Hepatic stellate cell (primary cell): ENCODE measurements around the gene OBP2A.
A peak's percentile ranks its signal among the peaks of the same experiment; 100 is the strongest.
"Not testable (repeated sequence)": the region's sequence is repeated elsewhere in the genome, so short reads cannot be mapped to it uniquely, and the experiment has no call there.

Experiments
- DNase-seq: peaks from one replicate; pipeline ENCODE4 v3.0.0; 2011; ENCODE audit warnings: low spot score

OBP2A gene

DNA sequence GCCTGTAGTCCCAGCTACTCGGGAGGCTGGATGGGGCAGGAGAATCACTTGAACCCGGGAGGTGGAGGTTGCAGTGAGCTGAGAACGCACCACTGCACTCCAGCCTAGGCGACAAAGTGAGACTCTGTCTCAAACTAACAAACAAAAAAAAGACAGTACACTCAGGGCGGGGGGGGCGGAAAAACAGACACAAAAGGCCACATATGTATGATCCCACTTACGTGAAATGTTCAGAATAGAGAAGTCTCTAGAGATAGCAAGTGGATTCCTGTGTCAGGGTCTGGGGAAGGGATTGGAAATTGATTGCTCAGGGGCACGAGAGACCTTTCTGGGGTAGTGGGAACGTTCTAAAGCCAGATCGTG lies 33.7 kb upstream of the OBP2A start:
- no peak for DNase-seq

DNA sequence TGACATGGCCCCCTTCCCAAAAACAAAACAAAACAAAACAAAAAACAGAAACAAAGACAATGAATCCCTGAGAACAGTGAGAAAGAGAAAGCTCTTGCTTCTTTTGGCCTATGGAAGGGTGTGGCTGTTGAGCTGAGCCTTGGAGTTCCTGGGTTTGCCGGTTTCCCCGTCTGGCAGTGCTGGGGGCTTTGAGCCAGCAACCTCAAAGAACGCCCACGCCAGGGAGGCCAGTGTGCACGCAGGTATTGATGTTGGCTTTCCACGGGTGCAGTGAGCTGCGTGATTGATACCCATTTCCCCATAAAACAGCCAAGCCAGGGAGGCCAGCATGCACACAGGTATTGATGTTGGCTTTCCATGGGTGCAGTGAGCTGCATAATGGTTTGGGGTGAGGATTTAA lies 33.0 kb upstream of the OBP2A start:
- no peak for DNase-seq

DNA sequence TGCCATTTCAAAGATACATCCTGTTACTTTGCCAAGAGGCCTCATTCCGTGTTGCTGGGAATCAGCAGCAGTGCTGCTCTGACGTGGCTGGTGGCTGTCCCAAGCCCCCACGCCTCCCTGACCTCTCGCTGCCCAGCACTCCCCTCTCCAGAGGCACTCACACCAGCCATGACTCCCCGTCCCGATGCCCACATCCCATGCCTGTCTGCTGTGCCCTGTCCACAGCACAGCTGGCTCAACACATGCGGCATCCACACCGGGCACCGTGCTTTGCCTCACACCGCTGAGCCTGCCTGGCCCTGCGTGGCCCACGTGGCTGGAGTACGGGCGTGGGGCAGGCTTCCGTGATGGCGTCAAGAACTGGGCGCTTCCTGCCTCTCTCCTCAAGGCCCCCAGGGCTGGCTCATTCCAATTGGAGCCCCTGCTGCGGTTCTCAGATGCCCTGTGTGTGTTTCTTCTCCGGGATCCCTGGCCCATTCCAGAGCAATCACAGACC lies 32.5 kb upstream of the OBP2A start:
- no peak for DNase-seq

DNA sequence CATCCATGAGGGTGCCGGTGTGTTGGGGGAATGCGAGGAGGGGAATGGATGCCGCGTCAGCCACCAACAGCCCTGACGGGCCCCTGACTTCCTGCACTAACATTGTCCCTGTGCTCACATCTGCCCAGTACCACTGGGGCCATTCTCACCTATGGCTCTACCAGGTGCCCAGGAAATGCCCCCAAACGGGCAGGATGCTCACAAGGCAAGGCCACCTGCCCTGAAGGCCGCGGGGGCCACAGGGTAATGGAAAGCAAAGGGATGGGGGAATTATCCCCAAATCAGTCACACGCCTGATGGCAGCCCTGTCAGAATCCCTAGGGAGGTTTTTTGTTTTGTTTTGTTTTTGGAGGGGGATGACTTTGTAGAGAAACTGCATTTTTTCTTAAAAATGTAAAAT lies 32.0 kb upstream of the OBP2A start:
- DNase-seq = not testable (repeated sequence)

DNA sequence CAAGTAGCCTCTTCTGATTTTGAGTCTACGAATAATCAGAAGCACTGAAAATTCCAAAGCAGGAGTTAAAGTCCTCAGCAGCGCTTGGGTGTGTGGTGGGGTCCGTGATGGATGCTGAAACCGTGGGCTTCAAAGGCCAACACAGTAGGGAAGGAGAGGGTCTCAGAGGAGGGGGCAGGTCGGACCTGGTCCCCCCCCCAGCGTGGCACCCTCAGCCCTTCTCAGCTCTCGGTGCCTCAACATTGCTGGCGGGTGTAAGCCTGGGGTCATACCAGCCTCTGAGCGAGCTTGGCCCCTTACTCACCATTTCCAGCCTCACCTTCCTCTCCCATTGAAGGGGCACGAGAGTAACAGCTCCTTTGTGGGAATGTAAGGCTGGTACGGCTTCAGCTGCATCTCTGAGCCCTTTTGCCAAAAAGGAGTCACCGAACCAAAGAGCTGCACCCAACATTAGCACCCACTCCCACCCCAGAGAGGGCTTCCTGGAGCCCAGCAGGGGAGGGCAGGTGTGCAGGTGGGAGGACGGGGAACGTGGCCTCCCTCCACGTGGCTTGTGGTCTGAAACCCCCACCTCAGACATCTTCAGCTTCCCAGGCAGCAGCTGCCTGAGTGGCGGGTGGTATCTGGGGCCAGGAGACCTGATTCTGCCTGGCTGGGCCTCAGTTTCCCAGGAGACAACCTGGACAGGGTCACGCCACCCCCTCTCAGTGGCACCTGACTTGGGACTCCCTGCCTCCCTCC lies 31.4 kb upstream of the OBP2A start:
- no peak for DNase-seq

DNA sequence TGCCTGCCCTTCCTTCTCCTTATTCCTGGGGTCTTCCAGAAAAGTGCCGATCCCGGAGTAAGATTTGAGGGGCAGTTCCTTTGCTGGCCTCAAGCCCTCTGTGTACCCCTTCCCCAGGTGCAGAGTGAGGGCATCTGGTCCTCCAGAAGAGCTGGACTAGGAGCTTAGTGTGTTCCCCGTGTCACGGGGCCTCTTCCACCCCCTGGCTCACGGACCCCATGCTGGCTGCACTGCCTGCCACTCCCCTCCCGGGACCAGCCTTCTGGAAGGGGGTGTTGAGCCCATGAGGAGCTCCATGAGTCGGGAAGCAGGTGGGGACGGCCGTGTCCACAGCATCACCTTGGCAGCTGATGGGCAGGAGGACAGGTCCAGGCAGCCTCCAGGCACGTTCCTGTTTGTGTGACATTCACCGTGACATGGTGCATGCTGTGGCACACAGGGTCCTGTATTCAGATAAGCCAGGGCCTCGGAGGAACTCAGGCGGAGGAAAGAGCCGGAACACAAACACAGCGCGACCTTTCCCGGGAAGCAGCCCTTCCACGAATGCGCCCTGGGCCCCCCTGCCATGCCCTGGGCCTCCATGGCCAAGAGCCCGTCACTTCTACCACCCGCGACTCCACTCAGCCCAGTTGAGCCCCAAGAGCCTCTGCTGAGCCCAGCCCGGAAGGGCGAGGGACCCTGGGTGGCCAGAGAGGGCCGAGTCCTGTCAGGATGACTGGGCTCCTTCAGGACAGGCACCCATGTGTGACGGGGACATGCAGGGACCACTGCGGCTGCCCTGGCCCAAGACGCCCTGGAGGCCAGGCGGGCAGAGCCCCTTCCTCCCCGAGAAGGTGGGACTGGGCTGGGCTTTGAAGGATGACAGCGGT lies 30.6 kb upstream of the OBP2A start:
- no peak for DNase-seq

DNA sequence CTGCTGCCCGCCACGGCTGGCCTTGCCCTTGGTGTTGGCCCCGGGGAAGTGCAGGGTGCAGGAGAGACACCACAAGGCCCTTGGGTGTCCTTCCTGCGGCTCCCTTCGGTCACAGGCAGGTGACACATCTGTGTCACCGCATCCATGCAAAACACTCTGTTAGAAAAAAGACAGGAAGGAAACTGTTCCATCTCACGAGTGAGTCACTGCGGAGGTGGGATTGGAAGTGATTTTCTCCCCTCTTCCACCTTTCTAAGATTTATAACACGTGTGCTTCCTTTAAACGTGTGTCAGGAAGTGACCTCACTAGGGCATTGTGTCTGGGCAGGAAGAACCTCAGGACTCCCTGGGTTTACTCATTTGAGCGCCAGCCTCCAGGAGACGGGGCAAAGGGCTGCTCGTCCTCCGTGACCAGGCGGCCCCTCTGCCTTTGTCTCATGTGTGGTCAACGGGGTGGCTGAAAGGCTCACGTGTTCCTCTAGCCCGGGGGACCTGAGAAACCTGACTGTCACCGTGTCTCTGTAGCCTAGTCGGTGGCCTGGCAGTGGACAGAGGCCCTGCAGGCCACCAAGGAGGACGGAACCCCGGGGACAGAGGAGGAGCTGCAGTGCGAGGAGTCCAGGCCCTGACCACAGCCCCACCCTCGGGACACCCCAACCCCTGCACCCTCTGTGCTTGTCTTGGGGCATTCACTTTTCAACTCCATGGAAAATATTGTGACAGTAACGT lies 29.6 kb upstream of the OBP2A start:
- DNase-seq = no peak

DNA sequence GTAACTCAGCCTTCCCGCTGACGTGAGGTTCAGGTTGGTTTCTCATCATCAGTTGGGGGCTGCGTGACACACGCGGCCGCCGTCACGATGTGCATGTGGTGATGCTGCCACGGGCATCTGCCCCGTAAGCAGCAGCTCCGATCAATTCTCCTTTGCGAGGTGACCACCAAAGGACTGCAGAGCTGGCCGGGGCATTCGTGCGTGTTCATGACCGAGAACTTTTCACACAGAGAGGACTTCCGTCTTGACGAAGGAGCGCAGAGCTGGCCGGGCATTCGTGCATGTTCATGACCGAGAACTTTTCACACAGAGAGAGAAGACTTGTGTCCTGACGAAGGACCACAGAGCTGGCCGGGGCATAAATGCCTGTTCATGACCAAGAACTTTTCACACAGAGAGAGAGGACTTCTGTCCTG lies 28.5 kb upstream of the OBP2A start:
- DNase-seq = no peak

DNA sequence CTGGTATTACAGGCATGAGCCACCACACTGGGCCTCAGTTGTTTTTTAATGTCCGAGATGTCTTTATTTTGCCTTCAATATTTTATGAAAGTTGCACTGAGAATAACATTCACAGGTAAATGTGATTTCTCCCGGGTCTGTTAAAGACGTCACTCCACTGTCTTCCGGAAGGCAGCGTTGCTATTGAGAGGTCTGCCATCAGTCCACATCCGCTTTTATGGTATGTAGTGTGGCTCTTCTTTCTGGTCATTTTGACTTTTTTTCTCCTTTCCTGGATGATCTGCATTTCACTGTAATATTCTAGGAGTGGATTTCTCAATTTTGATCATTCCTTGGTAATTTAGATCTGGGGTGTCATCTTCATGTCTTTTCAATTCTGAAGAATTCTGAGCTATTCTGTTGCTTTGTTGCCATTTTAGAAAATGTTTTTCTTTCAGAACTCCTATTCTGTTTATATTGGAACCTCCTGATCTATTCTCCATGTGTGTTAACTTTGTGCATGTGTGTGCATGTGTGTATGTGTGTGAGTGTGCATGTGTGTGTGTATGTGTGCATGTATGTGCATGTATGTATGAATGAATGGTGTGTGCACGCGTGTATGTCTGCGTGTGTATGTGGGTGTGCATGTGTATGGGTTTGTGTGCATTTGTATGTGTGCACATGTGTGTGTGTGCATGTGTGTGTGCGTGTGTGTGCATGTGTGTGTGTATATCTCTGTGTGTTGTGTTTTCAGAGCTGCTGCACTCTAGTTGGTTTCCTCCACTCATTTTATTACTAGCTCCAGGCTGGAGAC lies 26.6 kb upstream of the OBP2A start:
- no peak for DNase-seq

DNA sequence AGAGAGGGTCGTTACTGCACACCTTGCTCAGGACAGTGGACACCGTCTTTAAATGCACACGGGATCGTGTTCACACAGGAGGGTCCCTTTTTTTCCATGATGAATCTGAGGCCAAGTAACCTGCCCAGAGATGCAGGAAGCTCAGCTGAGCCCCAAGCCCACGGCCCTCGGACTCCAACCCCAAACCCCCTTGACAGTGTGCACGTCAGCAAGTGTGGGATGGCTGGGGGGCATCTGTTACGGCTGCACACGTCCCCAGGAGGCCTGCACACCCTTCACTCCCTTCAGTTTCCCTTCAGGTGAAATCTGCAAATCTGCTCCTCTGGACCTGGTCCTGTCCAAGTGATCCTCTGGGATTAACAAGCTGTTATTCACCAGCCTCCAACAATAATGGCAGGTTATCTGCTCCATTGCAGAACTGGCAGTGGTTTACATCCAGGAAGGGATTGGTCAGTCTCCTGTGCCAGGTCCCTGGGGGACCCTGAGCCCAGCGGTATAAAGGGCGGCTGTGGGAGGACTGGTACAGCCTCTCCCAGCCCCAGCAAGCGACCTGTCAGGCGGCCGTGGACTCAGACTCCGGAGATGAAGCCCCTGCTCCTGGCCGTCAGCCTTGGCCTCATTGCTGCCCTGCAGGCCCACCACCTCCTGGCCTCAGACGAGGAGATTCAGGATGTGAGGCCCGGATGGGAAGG lies 24.9 kb upstream of the OBP2A start, which contains the start of gene LCN1:
Gene LCN1, plus strand, starts transcription at position 525 of the 692 bp plus-strand sequence. Its CDS starts 58 bp downstream, at position 583.
- DNase-seq = no peak

DNA sequence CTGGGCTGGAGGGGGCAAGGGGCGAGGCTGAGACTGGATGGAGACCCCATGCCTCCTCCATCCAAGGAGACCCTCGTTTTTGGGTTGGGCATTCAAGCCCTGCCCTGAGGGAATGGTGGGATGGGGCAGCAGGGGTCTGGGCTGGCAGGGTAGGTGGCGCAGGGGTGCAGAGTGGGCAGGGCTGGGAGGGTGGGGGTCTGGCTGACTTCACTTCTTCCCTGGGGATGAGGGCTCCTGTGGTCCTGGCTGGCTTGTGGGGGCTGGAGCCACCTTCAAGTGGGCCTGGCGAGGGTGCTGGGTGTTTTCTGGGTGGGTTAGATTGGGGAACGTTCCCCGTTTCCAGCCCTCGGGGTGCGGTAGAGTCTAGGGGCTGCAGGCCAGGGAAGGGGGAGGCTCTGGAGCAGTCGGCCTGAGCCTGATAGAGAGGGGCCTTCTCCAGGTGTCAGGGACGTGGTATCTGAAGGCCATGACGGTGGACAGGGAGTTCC lies 24.3 kb upstream of the OBP2A start:
- no peak for DNase-seq

DNA sequence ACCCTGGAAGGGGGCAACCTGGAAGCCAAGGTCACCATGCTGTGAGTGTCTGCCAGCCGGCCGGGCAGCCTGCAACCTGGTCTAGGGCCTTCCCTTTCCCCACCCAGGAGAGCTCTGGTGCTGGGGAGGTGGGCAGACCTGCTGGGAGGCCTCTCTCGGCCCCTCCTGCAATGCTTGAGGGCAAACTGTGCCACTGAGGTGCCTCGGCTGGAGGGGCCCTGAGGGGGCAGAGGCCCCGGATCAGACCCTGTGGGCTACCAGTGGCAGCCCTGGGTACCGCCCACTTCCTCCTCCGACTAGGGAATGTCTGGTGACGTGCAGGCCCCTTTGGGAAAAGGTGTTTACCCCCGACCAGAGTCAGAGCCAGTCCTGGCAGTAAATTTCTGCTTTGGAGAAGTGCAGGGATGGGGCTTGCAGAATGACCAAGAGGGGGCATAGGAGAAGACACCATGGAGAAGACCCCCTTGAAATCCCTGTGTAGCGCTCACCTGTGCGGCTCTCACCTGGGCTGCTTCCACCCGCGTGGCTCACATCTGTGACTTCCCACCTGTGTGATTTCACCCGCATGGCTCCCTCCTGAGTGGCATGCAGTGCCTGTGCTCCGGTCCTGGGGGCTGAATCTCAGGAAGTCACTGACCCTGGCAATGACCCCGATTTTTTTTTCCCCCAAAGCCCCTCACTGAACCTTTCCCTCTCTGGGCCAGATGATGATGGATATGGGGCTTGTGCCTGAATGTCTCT lies 23.6 kb upstream of the OBP2A start:
- no peak for DNase-seq

DNA sequence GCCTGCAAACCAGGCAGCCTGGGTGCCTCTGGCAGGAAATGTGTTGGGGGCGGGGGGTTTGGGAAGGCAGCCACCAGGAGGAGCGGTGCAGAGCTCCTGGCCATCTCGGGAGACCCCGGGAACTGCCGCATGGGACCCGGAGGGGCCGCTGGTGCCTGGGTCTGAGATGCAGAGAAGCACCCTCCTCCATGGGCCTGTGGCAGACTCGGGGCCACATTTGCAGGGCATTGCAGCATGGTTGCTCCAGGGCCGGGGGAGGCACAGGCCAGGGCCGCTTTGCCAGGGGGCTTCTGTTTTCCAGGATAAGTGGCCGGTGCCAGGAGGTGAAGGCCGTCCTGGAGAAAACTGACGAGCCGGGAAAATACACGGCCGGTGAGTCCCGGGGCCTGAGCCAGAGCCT lies 23.0 kb upstream of the OBP2A start:
- no peak for DNase-seq

DNA sequence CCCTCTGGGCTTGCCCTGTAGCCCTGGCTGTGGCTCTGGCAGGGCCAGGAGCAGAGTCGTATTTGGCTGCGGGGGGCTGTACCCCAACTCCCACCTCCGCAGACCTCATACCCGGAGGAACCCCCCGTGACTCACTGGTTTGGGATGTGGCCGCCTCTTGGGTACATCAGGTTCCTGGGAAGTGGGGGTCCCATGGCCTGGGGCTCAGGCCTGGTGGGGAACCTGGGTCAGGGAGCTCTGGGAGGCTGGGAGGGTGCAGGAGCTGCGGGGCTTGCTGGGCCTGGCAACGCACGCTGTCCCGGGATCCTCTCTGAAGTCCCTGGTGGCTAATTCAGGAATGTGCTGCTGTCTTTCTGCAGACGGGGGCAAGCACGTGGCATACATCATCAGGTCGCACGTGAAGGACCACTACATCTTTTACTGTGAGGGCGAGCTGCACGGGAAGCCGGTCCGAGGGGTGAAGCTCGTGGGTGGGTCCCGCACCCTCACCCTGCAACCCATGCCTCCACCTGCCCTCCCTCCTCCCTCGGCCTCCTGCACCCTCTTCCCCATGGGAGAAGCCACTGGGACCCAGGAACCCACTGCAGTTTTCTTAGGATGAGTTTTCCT lies 22.3 kb upstream of the OBP2A start:
- no peak for DNase-seq

DNA sequence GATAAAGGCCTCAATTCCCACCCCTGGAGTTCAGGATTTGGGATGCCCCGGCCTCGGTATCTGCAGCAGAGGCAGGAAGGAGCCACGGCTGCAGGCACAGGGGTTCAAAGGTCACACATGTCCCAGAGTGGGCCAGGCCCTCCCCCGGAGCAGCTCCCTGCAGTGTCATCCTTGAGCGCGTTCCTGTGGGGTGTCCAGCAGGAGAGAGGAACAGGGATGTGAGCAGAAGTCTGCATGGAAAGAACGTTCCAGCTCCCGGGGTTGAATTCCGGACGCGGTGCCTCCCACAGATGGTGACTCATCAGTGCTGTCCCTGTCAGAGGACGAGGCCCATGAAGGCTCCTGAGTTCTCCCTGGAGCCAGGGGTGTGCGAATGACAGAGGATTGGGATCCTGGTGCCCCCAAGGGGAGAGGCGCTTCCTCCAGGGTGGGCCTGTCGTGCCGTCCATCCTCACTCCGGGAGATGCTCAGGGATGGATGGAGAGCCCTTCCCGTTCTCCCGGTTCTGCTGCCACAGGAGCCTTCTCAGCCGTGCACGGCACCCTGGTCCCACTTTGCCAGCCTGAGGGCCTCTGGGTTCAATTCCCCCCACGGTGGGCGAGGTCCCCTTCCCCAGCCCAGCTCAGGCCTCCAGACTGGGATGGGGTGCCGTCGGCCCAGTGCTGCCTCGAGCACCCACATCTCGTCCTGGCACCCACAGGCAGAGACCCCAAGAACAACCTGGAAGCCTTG lies 21.6 kb upstream of the OBP2A start:
- DNase-seq = peak; percentile 75

DNA sequence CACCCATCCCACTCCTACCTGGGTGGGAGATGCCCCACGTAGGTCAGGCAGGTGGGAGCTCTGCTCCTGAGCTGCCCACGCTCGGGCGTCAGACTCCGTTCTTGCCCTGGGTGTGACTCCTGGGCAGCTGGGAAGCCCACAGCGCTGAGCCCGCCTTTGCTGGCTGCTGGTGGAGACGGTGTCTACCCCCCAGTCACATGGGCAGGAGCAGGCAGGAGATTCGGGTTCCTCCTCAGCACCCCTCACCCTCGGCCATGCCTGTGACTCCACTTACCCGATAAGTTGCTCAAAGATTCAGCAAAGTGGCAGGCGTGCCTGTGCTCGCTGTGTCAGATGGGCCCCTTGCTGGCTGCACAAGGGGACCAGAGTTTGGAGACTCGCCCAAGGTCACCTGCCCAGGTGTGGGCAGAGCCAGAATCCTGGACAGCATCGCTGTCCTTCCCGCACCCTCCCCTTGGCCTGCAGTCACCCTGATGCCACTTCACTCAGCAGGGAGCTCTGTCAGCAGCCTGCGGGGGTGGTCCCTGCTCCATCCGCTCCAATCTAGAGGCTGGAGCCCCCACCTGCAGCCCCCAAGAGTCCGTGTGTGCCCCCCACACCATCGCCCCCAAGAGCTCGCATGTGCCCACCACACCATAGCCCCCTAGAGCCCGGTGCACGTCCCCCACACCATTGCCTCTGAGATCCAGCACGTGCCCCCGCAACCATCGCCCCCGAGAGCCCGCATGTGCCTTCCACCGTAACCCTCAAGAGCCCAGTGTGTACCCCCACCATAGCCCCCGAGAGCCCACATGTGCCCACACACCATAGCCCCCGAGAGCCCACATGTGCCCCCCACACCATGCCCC lies 20.5 kb upstream of the OBP2A start:
- DNase-seq = no peak

DNA sequence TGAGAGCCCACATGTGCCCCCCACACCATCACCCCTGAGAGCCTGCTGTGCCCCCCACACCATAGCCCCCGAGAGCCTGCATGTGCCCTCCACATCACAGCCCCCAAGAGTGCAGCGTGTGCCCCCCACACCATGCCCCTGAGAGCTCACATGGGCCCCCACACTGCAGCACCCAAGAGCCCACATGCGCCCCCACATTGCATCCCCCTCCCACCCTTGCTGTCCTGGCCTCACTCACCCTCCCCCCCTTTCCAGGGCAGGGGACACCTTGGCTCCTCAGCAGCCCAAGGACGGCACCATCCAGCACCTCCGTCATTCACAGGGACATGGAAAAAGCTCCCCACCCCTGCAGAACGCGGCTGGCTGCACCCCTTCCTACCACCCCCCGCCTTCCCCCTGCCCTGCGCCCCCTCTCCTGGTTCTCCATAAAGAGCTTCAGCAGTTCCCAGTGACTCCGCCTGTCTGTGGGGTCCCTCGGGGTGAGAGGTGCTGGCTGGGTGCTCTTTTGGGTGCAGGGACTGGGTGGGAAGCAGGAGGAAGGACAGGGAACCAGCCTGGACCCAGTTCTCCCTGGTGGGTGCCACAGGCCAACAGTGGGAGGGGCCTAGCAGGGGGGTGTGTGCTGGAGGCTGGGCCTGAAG lies 19.7 kb upstream of the OBP2A start:
- DNase-seq = no peak
